Measurements from ENCODE around the gene EFNA5.

DNA sequence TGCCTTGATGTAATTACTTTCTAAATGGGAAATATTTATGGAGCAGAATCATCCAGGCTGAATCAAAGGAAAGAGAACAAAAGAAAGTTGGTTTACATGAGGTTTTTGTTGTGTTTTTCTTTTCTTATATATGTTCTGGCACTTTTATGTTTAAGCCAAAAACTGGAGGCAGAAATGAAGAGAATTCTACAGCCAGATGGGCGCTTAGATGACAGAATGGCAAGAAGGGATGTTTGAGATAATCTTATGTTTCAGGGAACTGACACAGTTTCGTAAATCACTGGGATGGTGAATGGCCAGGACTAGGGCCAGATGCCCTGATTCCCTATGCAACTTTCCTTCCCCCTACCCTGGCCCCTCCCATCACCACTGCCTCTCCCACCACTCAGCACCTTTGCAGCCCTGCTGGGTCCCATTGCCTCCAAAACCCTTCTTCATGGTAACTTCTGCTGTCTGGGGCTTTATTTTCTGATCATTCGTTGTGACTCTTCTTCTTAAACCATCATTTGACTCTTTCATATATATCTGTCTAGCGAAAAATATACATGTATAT lies 111.8 kb downstream of the EFNA5 start:
- no peak for TF ChIP-seq POLR2A (IDR thresholded peaks at IDR 0.05; ENCODE audit: low read length)
- no peak for TF ChIP-seq GATA1 (IDR thresholded peaks at IDR 0.05; ENCODE audit: low read depth, low read length)

Data from erythroblast (primary cell).